ENCODE results near the gene CSNK2A3.

Gene CSNK2A3

GRCh38 chr11:11334607-11335006, 18.4 kb downstream of the CSNK2A3 start:
- Histone ChIP-seq H3K9ac (ENCODE audit: low read depth, low read length) (no peak overlapping the region), H3K4me3 (ENCODE audit: low read length) (no peak overlapping the region), H3K4me1 (ENCODE audit: insufficient read depth, low read length) (peaks cover 4% of the 10 kb centered on the region), H3K36me3 (ENCODE audit: insufficient read depth, low read length) (no peaks in the 10 kb centered on the region), H3K27me3 (ENCODE audit: insufficient read depth, low read length) (no peaks in the 10 kb centered on the region), H3K27ac (ENCODE audit: low read depth, low read length) (no peak overlapping the region), H3K9me3 (ENCODE audit: insufficient read depth, low read depth, low read length) (no peaks in the 10 kb centered on the region)
- WGBS, result 78% methylated on average over 4 of the region's 4 CpGs

GRCh38 chr11:11332141-11332710, 20.8 kb downstream of the CSNK2A3 start:
- Histone ChIP-seq H3K27ac (ENCODE audit: low read depth, low read length) (no peak overlapping the region), H3K36me3 (ENCODE audit: insufficient read depth, low read length) (no peaks in the 10 kb centered on the region), H3K9ac (ENCODE audit: low read depth, low read length) (no peak overlapping the region), H3K4me1 (ENCODE audit: insufficient read depth, low read length) (peaks cover 4% of the 10 kb centered on the region), H3K9me3 (ENCODE audit: insufficient read depth, low read depth, low read length) (no peaks in the 10 kb centered on the region), H3K4me3 (ENCODE audit: low read length) (no peak overlapping the region), H3K27me3 (ENCODE audit: insufficient read depth, low read length) (no peaks in the 10 kb centered on the region)
- WGBS, result 79% methylated on average over 5 of the region's 5 CpGs

DNA sequence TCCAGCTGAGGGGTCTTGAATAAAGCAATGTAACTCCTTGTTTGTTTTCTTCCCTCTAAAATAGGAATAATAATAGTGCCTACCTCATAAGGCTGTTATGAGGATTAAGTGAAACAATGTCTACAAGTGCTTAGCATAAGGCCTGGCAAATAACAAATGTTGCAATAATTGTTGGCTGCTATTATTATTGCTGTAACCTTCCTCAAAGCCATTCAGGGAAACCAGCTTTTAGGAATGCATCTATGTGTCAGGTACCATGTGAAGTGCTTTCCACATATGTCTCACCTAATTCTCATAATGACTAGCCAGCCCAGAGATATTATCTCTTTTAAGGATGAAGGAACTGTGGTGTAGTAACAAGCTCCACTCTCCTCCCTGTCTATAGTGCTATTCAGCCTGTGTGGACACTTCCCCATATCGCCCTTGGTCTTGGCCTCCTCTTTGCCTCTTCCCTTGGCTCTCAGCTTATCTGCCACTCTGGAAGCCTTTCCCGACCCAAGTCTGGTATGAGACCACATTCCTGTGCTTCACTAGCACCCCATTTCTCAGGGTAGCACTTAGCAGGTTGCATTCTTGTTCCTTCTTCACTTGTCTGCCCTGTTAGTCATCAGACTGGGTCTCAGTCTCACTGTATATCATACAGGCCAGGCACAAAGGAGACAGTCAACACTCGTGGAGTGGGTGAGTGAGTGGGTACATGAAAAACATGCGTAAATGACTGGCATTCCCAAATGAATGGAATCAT, 23.8 kb downstream of the CSNK2A3 start:
- H3K36me3 ChIP-seq (ENCODE audit: insufficient read depth, low read length), result no peaks in the 10 kb centered on the region
- H3K9ac ChIP-seq (ENCODE audit: low read depth, low read length), result no peak overlapping the region
- H3K9me3 ChIP-seq (ENCODE audit: insufficient read depth, low read depth, low read length), result no peaks in the 10 kb centered on the region
- H3K4me1 ChIP-seq (ENCODE audit: insufficient read depth, low read length), result no peaks in the 10 kb centered on the region; the same call in 1 of the 2 replicates
- WGBS, result 92% methylated on average over 4 of the region's 4 CpGs
- no peaks in the 10 kb centered on the region for H3K27me3 ChIP-seq (ENCODE audit: insufficient read depth, low read length)
- no peak overlapping the region for H3K4me3 ChIP-seq (ENCODE audit: low read length)
- H3K27ac ChIP-seq (ENCODE audit: low read depth, low read length), result no peak overlapping the region

DNA sequence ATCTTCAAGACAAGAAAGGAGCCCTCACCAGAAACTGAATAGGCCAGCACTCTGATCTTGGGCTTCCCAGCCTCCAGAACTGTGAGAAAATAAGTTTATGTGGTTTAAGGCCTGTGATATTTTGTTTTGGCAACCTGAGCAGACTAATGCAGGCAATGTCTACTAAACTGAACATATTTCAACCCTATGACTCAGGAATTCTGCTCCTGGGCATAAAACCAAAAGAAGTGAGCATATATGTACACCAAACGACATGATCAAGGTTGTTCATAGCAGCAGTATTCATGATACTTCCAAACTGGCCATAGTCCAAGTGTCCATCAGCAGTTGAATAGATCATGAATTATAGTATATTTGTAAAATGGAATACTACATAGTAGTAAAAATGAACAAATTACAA, 29.0 kb downstream of the CSNK2A3 start:
- 91% methylated on average over 1 of the region's 1 CpG for WGBS
- no peak overlapping the region for H3K27ac ChIP-seq (ENCODE audit: low read depth, low read length)
- H3K36me3 ChIP-seq (ENCODE audit: insufficient read depth, low read length), result no peaks in the 10 kb centered on the region
- no peaks in the 10 kb centered on the region for H3K9me3 ChIP-seq (ENCODE audit: insufficient read depth, low read depth, low read length)
- H3K27me3 ChIP-seq (ENCODE audit: insufficient read depth, low read length), result no peaks in the 10 kb centered on the region
- H3K4me1 ChIP-seq (ENCODE audit: insufficient read depth, low read length), result no peaks in the 10 kb centered on the region
- no peak overlapping the region for H3K4me3 ChIP-seq (ENCODE audit: low read length)
- H3K9ac ChIP-seq (ENCODE audit: low read depth, low read length), result no peak overlapping the region

DNA sequence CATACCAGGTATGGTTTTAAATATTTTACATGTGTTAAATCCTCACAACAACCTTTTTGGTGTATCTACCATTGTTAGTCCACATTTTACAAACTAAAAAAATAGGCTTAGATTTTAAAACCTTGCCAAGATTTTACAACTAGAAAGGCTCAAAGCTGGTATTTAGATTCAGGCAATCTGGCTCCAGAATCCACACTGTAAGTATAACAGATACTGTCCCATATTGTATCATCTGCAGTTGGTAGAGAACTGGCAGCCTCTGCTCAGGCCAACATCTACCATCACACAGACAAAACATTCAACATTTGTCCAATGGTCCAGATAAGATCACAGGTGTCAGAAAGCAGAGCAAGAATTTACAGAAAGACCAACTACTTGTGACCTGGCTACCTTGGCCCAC, 30.9 kb downstream of the CSNK2A3 start:
- Histone ChIP-seq H3K4me3 (ENCODE audit: low read length) (no peak overlapping the region), H3K9me3 (ENCODE audit: insufficient read depth, low read depth, low read length) (no peaks in the 10 kb centered on the region), H3K27ac (ENCODE audit: low read depth, low read length) (no peak overlapping the region), H3K36me3 (ENCODE audit: insufficient read depth, low read length) (no peaks in the 10 kb centered on the region), H3K9ac (ENCODE audit: low read depth, low read length) (no peak overlapping the region), H3K4me1 (ENCODE audit: insufficient read depth, low read length) (no peaks in the 10 kb centered on the region), H3K27me3 (ENCODE audit: insufficient read depth, low read length) (no peaks in the 10 kb centered on the region)

- 85% methylated on average over 2 of the region's 2 CpGs for WGBS
- H3K4me3 ChIP-seq (ENCODE audit: low read length), result no peak overlapping the region
Measured at GRCh38 chr11:11320825-11321224, 32.2 kb downstream of the CSNK2A3 start.

GRCh38 chr11:11318961-11319360, 34.1 kb downstream of the CSNK2A3 start:
- WGBS, result 94% methylated on average over 4 of the region's 4 CpGs
- no peak overlapping the region for H3K27ac ChIP-seq (ENCODE audit: low read depth, low read length)
- no peaks in the 10 kb centered on the region for H3K27me3 ChIP-seq (ENCODE audit: insufficient read depth, low read length)
- H3K9me3 ChIP-seq (ENCODE audit: insufficient read depth, low read depth, low read length), result no peaks in the 10 kb centered on the region
- no peaks in the 10 kb centered on the region for H3K4me1 ChIP-seq (ENCODE audit: insufficient read depth, low read length)
- H3K9ac ChIP-seq (ENCODE audit: low read depth, low read length), result no peak overlapping the region
- H3K4me3 ChIP-seq (ENCODE audit: low read length), result no peak overlapping the region
- H3K36me3 ChIP-seq (ENCODE audit: insufficient read depth, low read length), result no peaks in the 10 kb centered on the region

More at GRCh38 chr11:11320825-11321224, 32.2 kb downstream of the CSNK2A3 start:
- no peak overlapping the region for H3K27ac ChIP-seq (ENCODE audit: low read depth, low read length)
- no peaks in the 10 kb centered on the region for H3K9me3 ChIP-seq (ENCODE audit: insufficient read depth, low read depth, low read length)
- H3K9ac ChIP-seq (ENCODE audit: low read depth, low read length), result no peak overlapping the region
- no peaks in the 10 kb centered on the region for H3K36me3 ChIP-seq (ENCODE audit: insufficient read depth, low read length)
- H3K4me1 ChIP-seq (ENCODE audit: insufficient read depth, low read length), result no peaks in the 10 kb centered on the region
- no peaks in the 10 kb centered on the region for H3K27me3 ChIP-seq (ENCODE audit: insufficient read depth, low read length)

DNA sequence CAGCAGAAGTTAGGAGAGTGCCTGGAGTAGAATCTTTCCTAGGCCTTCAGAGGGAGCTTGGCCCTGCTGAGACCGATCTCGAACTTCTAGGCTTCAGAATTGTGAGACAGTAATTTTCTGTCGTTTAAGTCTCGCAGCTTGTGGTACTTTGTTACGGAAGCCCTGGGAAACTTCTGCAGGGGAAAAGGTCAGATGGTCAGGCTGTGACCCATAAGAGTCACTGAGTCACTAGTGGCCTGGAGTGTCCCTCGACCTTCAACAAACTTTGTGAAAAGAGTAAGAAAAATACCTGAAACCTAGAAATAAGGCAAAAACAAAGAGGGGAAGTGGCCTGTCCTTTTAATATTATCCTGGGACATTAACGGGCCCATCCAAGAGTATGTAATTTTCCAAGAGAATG, 34.6 kb downstream of the CSNK2A3 start:
- Histone ChIP-seq H3K4me1 (ENCODE audit: insufficient read depth, low read length) (no peaks in the 10 kb centered on the region), H3K36me3 (ENCODE audit: insufficient read depth, low read length) (no peaks in the 10 kb centered on the region), H3K27me3 (ENCODE audit: insufficient read depth, low read length) (no peaks in the 10 kb centered on the region), H3K9me3 (ENCODE audit: insufficient read depth, low read depth, low read length) (no peaks in the 10 kb centered on the region), H3K4me3 (ENCODE audit: low read length) (no peak overlapping the region), H3K27ac (ENCODE audit: low read depth, low read length) (no peak overlapping the region), H3K9ac (ENCODE audit: low read depth, low read length) (no peak overlapping the region)
- WGBS, result 95% methylated on average over 7 of the region's 7 CpGs

- H3K27ac ChIP-seq (ENCODE audit: low read depth, low read length), result no peak overlapping the region
- WGBS, result 97% methylated on average over 3 of the region's 3 CpGs
- no peaks in the 10 kb centered on the region for H3K27me3 ChIP-seq (ENCODE audit: insufficient read depth, low read length)
- H3K36me3 ChIP-seq (ENCODE audit: insufficient read depth, low read length), result no peaks in the 10 kb centered on the region
- H3K9ac ChIP-seq (ENCODE audit: low read depth, low read length), result no peak overlapping the region
- no peaks in the 10 kb centered on the region for H3K4me1 ChIP-seq (ENCODE audit: insufficient read depth, low read length)
- no peaks in the 10 kb centered on the region for H3K9me3 ChIP-seq (ENCODE audit: insufficient read depth, low read depth, low read length)
- H3K4me3 ChIP-seq (ENCODE audit: low read length), result no peak overlapping the region
Measured at GRCh38 chr11:11316651-11317230, 36.3 kb downstream of the CSNK2A3 start.

- Histone ChIP-seq H3K27ac (ENCODE audit: low read depth, low read length) (no peak overlapping the region), H3K9ac (ENCODE audit: low read depth, low read length) (no peak overlapping the region), H3K36me3 (ENCODE audit: insufficient read depth, low read length) (no peaks in the 10 kb centered on the region), H3K4me1 (ENCODE audit: insufficient read depth, low read length) (no peaks in the 10 kb centered on the region), H3K27me3 (ENCODE audit: insufficient read depth, low read length) (no peaks in the 10 kb centered on the region), H3K9me3 (ENCODE audit: insufficient read depth, low read depth, low read length) (no peaks in the 10 kb centered on the region), H3K4me3 (ENCODE audit: low read length) (no peak overlapping the region)
- WGBS, result 82% methylated on average over 6 of the region's 6 CpGs
Measured at GRCh38 chr11:11313902-11314692, 39.0 kb downstream of the CSNK2A3 start.

GRCh38 chr11:11313426-11313825, 39.6 kb downstream of the CSNK2A3 start:
- Histone ChIP-seq H3K27me3 (ENCODE audit: insufficient read depth, low read length) (no peaks in the 10 kb centered on the region), H3K9me3 (ENCODE audit: insufficient read depth, low read depth, low read length) (no peaks in the 10 kb centered on the region), H3K4me3 (ENCODE audit: low read length) (no peak overlapping the region), H3K9ac (ENCODE audit: low read depth, low read length) (no peak overlapping the region), H3K27ac (ENCODE audit: low read depth, low read length) (no peak overlapping the region), H3K4me1 (ENCODE audit: insufficient read depth, low read length) (no peaks in the 10 kb centered on the region), H3K36me3 (ENCODE audit: insufficient read depth, low read length) (no peaks in the 10 kb centered on the region)
- WGBS, result 91% methylated on average over 1 of the region's 1 CpG

Measured in HUES64 (cell line).